Calu3 (cell line): Measurements from ENCODE around the gene FRS3. TPM values are rescaled to one million over a fixed set of nuclear protein-coding genes. Genes with fewer than 3 reads are reported as not detected.

Experiments
- BruUV-seq: library from RNA; stranded (reverse); fragments of 400-500 nt; replicated peaks from 2 replicates; lab custom pipeline; 2021; lab: Mats Ljungman, UMichigan
- CTCF ChIA-PET: fragments of 300-600 bp; sonication (Branson Sonifier 250); formaldehyde crosslinking; loops from one replicate; lab custom pipeline; 2022; ENCODE audit warnings: antibody characterized with exemption; lab: Charles Lee
- DNase-seq: peaks from one replicate; pipeline ENCODE4 v3.0.0; 2022
- H3K27ac Mint-ChIP-seq: one replicate; pipeline ENCODE4 v1.8.0; 2022; ENCODE audit warnings: mixed read lengths; ENCODE audit not compliant: unreplicated experiment
- H3K27me3 Mint-ChIP-seq: one replicate; pipeline ENCODE4 v1.8.0; 2022; ENCODE audit warnings: mixed read lengths; ENCODE audit not compliant: unreplicated experiment
- H3K36me3 Mint-ChIP-seq: one replicate; pipeline ENCODE4 v1.8.0; 2022; ENCODE audit warnings: mild to moderate bottlenecking, moderate library complexity, mixed read lengths; ENCODE audit not compliant: insufficient read depth, unreplicated experiment
- H3K4me1 Mint-ChIP-seq: one replicate; pipeline ENCODE4 v1.8.0; 2022; ENCODE audit warnings: mild to moderate bottlenecking, low read depth, mixed read lengths; ENCODE audit not compliant: unreplicated experiment
- H3K4me3 Mint-ChIP-seq: one replicate; pipeline ENCODE4 v1.8.0; 2022; ENCODE audit warnings: mild to moderate bottlenecking, low read depth, moderate library complexity, mixed read lengths; ENCODE audit not compliant: unreplicated experiment
- H3K9me3 Mint-ChIP-seq: one replicate; pipeline ENCODE4 v1.8.0; 2022; ENCODE audit warnings: low read depth, mixed read lengths; ENCODE audit not compliant: unreplicated experiment
- CTCF ChIP-seq: fragments of 200-600 bp; IDR thresholded peaks from one replicate; pipeline ENCODE4 v1.8.0; 2022; ENCODE audit warnings: antibody characterized with exemption; ENCODE audit not compliant: unreplicated experiment
- intact Hi-C: fragments of 100-400 bp; cut with micrococcal nuclease; formaldehyde crosslinking; loops from one replicate; pipeline ENCODE4 v1.10.0; 2022; ENCODE audit not compliant: unreplicated experiment
- total RNA-seq: library from RNA; stranded (reverse); gene quantifications from 2 replicates; pipeline ENCODE4 v1.2.3, GENCODE V29; 2022

The FRS3 gene
- total RNA-seq, 1 experiment from 2014 or later = 6.6 TPM

- intact Hi-C loops = loop anchor here (2.0 to 5.0 kb wide), 3 partner anchors 43 to 410 kb away; partner anchors contain the start of gene TFEB
These were observed 2.0 kb downstream of the FRS3 start for GRCh38 chr6:41777551-41778285.

DNA sequence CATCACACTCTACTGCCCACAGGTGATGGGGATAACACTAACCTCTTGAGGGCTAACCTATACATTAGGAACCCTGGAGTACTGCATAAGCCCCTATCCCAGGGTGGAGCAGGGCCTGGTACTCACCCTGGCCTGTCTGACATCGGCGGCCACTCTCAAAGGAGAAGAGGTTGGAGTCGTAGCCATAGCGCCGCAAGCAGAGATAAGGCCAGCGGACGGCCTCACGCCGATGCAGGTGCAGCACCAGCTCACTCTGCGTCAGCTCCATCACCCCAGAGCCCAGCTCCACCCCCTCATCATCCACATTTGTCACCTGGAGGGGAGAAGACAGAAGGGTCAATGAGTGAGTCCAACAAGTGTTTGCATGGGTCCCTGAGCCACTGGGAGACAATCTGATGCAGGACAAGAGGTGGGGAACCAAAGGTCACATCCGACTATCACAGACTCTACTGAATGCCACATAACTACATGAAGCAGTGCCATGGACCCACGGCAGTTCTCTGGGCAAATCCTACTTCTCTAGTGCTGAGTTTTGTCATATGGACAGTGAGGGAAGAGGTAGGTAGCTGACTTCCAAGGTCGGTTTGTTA lies 4.3 kb downstream of the FRS3 start:
- BruUV-seq = no TSS peak
- CTCF ChIA-PET = interaction anchor here (1.0 to 1.5 kb wide), 2 partner anchors 8 to 42 kb away, joined by 3 to 6 read pairs; no protein-coding TSS in a partner anchor
- no peak overlapping the region for H3K4me3 Mint-ChIP-seq
- no peak for DNase-seq
- H3K27ac Mint-ChIP-seq = no peak overlapping the region
- TF ChIP-seq CTCF = no peak
- no peaks in the 10 kb centered on the region for H3K4me1 Mint-ChIP-seq
- no peaks in the 10 kb centered on the region for H3K9me3 Mint-ChIP-seq
- H3K27me3 Mint-ChIP-seq = no peaks in the 10 kb centered on the region
- intact Hi-C loops = loop anchor here (5.0 kb wide), 2 partner anchors 173 to 408 kb away; no protein-coding TSS in a partner anchor
- H3K36me3 Mint-ChIP-seq = peaks cover 26% of the 10 kb centered on the region

More at GRCh38 chr6:41777551-41778285, 2.0 kb downstream of the FRS3 start:
- Mint-ChIP-seq H3K36me3 (peaks cover 37% of the 10 kb centered on the region), H3K27ac (no peak overlapping the region), H3K27me3 (no peaks in the 10 kb centered on the region), H3K4me3 (no peak overlapping the region), H3K9me3 (no peaks in the 10 kb centered on the region), H3K4me1 (peaks cover 21% of the 10 kb centered on the region)
- no peak for TF ChIP-seq CTCF
- CTCF ChIA-PET = interaction anchor here (1.2 to 1.4 kb wide), 2 partner anchors 9 to 65 kb away, joined by 3 to 6 read pairs; no protein-coding TSS in a partner anchor
- no peak for DNase-seq
- BruUV-seq = no TSS peak

- intact Hi-C loops = loop anchor here (5.0 kb wide), 2 partner anchors 173 to 408 kb away; no protein-coding TSS in a partner anchor
- TF ChIP-seq CTCF = no peak
- H3K27me3 Mint-ChIP-seq = no peaks in the 10 kb centered on the region
- no peak overlapping the region for H3K4me3 Mint-ChIP-seq
- CTCF ChIA-PET = no interaction called here
- no TSS peak for BruUV-seq
- no peak for DNase-seq
- no peaks in the 10 kb centered on the region for H3K4me1 Mint-ChIP-seq
- H3K27ac Mint-ChIP-seq = no peak overlapping the region
- H3K9me3 Mint-ChIP-seq = no peaks in the 10 kb centered on the region
- peaks cover 21% of the 10 kb centered on the region for H3K36me3 Mint-ChIP-seq
These were observed 4.9 kb downstream of the FRS3 start for GRCh38 chr6:41774841-41775240.

- CTCF ChIA-PET = no interaction called here
- Mint-ChIP-seq H3K27ac (no peak overlapping the region), H3K27me3 (no peaks in the 10 kb centered on the region), H3K9me3 (no peaks in the 10 kb centered on the region), H3K36me3 (peaks cover 16% of the 10 kb centered on the region), H3K4me3 (no peak overlapping the region), H3K4me1 (peaks cover 24% of the 10 kb centered on the region)
- no peak for DNase-seq
- BruUV-seq = no TSS peak
- intact Hi-C loops = no loop called here
- no peak for TF ChIP-seq CTCF
These were observed 8.4 kb downstream of the FRS3 start for GRCh38 chr6:41771058-41771983.
